Panc1 (cell line): ENCODE measurements around the gene GM2A.

Experiments
- CTCF ChIP-seq: fragments of 450-650 bp; IDR thresholded peaks from 2 replicates; pipeline ENCODE4 v1.5.1; 2017; ENCODE audit warnings: mild to moderate bottlenecking
- POLR2AphosphoS5 ChIP-seq: IDR thresholded peaks from 2 replicates; pipeline ENCODE4 v1.6.1; 2012; ENCODE audit warnings: mild to moderate bottlenecking, low read depth, low read length, moderate library complexity
- REST ChIP-seq, 2 experiments: IDR thresholded peaks; 2 replicates each; pipeline ENCODE4 v1.6.1; 2011 to 2012; ENCODE audit warnings: low read depth in 2 of 2, control low read depth in 1 of 2, low read length in 1 of 2, mild to moderate bottlenecking in 1 of 2, moderate library complexity in 1 of 2; ENCODE audit not compliant: insufficient read depth in 1 of 2
- SIN3A ChIP-seq: IDR thresholded peaks from 2 replicates; pipeline ENCODE4 v1.6.1; 2012; ENCODE audit warnings: low read depth, mild to moderate bottlenecking, low read length, moderate library complexity, borderline replicate concordance; ENCODE audit not compliant: insufficient read depth
- TCF7L2 ChIP-seq: IDR thresholded peaks from 2 replicates; pipeline ENCODE4 v1.6.1; 2011; ENCODE audit warnings: mild to moderate bottlenecking, low read depth, low read length, inconsistent platforms

- TF ChIP-seq CTCF (no peak), REST (IDR thresholded peaks at IDR 0.05; ENCODE audit: insufficient read depth in 1 of 2, low read depth in 2 of 2, low read length in 1 of 2) (no peak), POLR2AphosphoS5 (no peak), SIN3A (no peak), TCF7L2 (no peak)
Observed at GRCh38 chr5:151243127-151243526, 9.9 kb upstream of the GM2A start.
